Sigmoid colon (tissue), 7 donors: ENCODE results near the gene CASP2. TPM values are rescaled to one million over a fixed set of nuclear protein-coding genes. Genes with fewer than 3 reads are reported as not detected.
"Not testable (repeated sequence)": the region's sequence is repeated elsewhere in the genome, so short reads cannot be mapped to it uniquely, and the experiment has no call there.

Source experiments
- DNase-seq: peaks from one replicate; pipeline ENCODE4 v3.0.0-alpha.2; 2019
- H3K27ac ChIP-seq, 4 donors: fragments of 200-600 bp; sonication (generic); one replicate each; pipeline ENCODE4 v1.5.1; 2016 to 2019; ENCODE audit warnings: mild to moderate bottlenecking in 1 of 4
- H3K27me3 ChIP-seq, 3 donors: fragments of 200-600 bp; sonication (generic); one replicate each; pipeline ENCODE4 v1.5.1; 2019; ENCODE audit warnings: mild to moderate bottlenecking in 1 of 3
- H3K36me3 ChIP-seq, 4 donors: fragments of 200-600 bp; sonication (generic); one replicate each; pipeline ENCODE4 v1.5.1; 2016 to 2019
- H3K4me1 ChIP-seq, 4 donors: fragments of 200-600 bp; sonication (generic); one replicate each; pipeline ENCODE4 v1.5.1; 2017 to 2019
- H3K4me3 ChIP-seq, 4 donors: fragments of 200-600 bp; sonication (generic); one replicate each; pipeline ENCODE4 v1.5.1; 2017 to 2019; ENCODE audit warnings: mild to moderate bottlenecking in 2 of 4, moderate library complexity in 1 of 4
- H3K9me3 ChIP-seq, 4 donors: fragments of 200-600 bp in 3 of 4; sonication (generic) in 3 of 4; one replicate each; pipeline versions ENCODE4 v1.5.1 to v1.6.1; 2013 to 2019
- CTCF ChIP-seq, 4 experiments: fragments of 450-650 bp in 3 of 4; fragments of 200-600 bp in 1 of 4; IDR thresholded peaks; one replicate each; pipeline ENCODE4 v1.5.1; 2016 to 2019; ENCODE audit warnings: antibody characterized with exemption in 4 of 4, mild to moderate bottlenecking in 3 of 4, moderate library complexity in 2 of 4
- EP300 ChIP-seq, 4 donors: sonication (generic); formaldehyde crosslinking; IDR thresholded peaks; one replicate each; pipeline ENCODE4 v1.6.1; 2017; ENCODE audit warnings: antibody characterized with exemption in 4 of 4
- POLR2A ChIP-seq, 2 donors: fragments of 450-650 bp; IDR thresholded peaks; one replicate each; pipeline ENCODE4 v1.6.1; 2016; ENCODE audit warnings: antibody characterized with exemption in 2 of 2, mild to moderate bottlenecking in 2 of 2, moderate library complexity in 2 of 2
- POLR2AphosphoS5 ChIP-seq, 4 donors: sonication (generic); formaldehyde crosslinking; IDR thresholded peaks; one replicate each; pipeline ENCODE4 v1.6.1; 2017; ENCODE audit warnings: antibody characterized with exemption in 4 of 4
- WGBS, 2 donors: extraction: QIAGEN DNeasy Blood & Tissue Kit; methylation state at CpG; one replicate each; pipeline ENCODE4 v1.1.7; 2013; 5-methylcytosine and 5-hydroxymethylcytosine counted together
- intact Hi-C: fragments of 100-400 bp; cut with DNase I; formaldehyde crosslinking; loops from one replicate; pipeline ENCODE4 v1.15.1; 2023
- polyA plus RNA-seq, 3 donors: library from polyadenylated mRNA; stranded (reverse); fragments of 200-250 nt; gene quantifications; one replicate each; pipeline ENCODE4 v1.2.3, GENCODE V29; 2013
- total RNA-seq, 4 donors: library from RNA; depleted of rRNA; stranded (reverse); fragments of >200 nt; gene quantifications; one replicate each; pipeline ENCODE4 v1.1.0, GENCODE V29; 2016
- donor health status: healthy with polysubstance abuse.
- donor health status: Bipolar disorder and iron deficiency.
- donor health status: healthy.

The CASP2 gene
- total and polyA plus RNA-seq, 7 donors: 6.0 to 16.2 (median 7.2) TPM

DNA sequence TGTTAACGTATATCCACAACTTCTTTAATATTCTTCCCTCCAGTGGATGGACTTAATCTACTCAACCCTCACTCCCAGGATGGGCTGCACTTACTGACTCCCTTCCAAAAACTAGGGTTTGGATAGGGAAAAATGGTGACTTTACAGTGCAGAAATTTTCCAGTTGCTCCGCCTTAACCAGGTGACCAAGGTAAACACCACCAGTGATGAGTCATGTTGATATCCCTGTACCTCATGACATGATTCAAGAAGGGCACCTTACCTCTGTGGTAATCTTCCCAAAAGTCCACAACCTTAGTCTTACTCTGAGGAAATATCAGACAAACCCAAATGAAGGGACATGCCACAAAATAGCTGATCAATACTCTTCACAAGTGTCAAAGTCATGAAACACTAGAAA, 28.4 kb upstream of the CASP2 start:
- DNase-seq: no peak
- Histone ChIP-seq H3K27me3 (no peaks in the 10 kb centered on the region), H3K4me1 (peaks cover 0 to 23% (median 16%) of the 10 kb centered on the region in 4 donors), H3K4me3 (no peak overlapping the region), H3K36me3 (peaks cover 0 to 2% (median 0%) of the 10 kb centered on the region in 4 donors), H3K9me3 (no peaks in the 10 kb centered on the region), H3K27ac (no peak overlapping the region)
- intact Hi-C loops: loop anchor here (5.0 kb wide), 1 partner anchor 123 kb away; the partner anchor contains the start of gene ZYX
- WGBS, 2 donors: 71 to 81% methylated on average over 2 of the region's 2 CpGs
- TF ChIP-seq POLR2AphosphoS5 (IDR thresholded peaks at IDR 0.05) (no peak), EP300 (IDR thresholded peaks at IDR 0.05) (no peak), CTCF (IDR thresholded peaks at IDR 0.05) (no peak), POLR2A (IDR thresholded peaks at IDR 0.05) (no peak)

DNA sequence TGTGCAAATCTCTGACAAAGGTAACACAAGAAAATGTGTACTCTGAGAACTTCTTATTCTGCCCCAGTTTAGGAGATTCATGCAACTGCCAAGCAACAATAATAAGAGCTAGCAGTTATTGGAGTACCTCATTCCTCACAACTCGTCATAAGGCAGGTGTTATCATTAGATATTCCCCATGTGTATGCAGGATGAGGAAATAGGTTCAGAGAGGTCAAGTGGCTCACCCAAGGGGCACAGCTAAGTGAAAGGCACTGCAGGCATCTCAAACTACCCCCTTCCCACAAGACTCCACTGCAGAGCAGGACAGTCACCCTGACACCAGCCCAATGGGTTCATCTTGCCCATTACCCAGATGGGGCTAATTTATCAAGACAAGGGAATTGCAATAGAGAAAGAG, 26.2 kb upstream of the CASP2 start:
- intact Hi-C loops: loop anchor here (5.0 kb wide), 1 partner anchor 120 kb away; the partner anchor contains the start of gene ZYX
- WGBS, 2 donors: 92% methylated on average over 1 of the region's 1 CpG

DNA sequence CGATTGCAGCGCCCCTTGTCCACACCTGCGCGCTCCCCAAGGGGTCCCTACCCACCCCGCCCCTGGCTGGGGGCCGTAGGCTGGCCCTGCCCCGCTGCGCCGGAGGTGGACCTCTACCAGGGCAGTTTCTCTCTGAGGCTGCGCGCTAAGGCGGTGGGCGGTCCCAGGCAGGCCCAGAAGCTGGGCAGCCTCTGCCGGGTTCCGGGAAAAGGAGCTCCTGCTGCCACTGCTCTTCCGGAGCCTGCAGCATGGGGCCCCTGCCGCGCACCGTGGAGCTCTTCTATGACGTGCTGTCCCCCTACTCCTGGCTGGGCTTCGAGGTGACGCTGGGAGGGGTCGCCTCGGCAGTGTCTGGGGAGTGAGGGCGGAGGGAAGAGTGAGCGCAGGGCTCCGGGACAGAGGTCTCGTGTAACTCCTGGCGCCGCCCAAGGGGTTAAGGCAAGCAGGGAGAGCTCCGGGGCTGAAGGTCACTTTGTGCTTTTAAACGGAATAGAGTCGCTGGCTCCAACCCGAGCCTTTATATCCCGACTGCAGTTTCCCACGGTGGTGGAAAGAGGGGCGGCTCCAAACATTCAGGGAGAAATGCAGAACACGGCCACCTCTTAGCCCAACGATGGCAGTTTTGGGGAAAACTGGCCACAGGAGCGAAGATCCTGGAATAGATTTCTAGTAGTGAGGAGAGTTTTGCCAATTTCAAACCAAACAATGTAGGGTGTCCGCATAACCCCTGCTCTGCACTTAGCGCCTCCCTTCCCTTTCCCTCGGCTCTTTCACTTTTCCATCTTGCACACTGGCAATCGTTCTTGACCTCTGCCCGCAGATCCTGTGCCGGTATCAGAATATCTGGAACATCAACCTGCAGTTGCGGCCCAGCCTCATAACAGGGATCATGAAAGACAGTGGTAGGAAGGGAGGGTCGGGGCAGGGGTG, 24.6 kb upstream of the CASP2 start, which contains the start of gene GSTK1:
TSS of gene GSTK1 (plus strand) at position 176 of the 930 bp plus-strand sequence. CDS start at position 249, 73 bp downstream.
- intact Hi-C loops: loop anchor here (2.0 to 5.0 kb wide), 2 partner anchors 25 to 119 kb away; partner anchors contain the start of genes CASP2 and ZYX
- H3K27me3 ChIP-seq: no peaks in the 10 kb centered on the region
- TF ChIP-seq CTCF (IDR thresholded peaks at IDR 0.05): no peak
- peak; percentile 48 to 87 for TF ChIP-seq POLR2A (IDR thresholded peaks at IDR 0.05)
- TF ChIP-seq EP300 (IDR thresholded peaks at IDR 0.05): no peak
- peak; percentile 59 to 90 (median 80) for TF ChIP-seq POLR2AphosphoS5 (IDR thresholded peaks at IDR 0.05)
- WGBS, 2 donors: 1% methylated on average over 48 of the region's 48 CpGs
- peaks cover 8 to 25% (median 16%) of the 10 kb centered on the region in 4 donors for H3K36me3 ChIP-seq
- peak within 1 kb of the TSS; percentile 79 to 83 (median 80) for H3K4me3 ChIP-seq
- DNase-seq: peak; percentile 90
- peak within 1 kb of the TSS; percentile 82 to 89 (median 87) for H3K27ac ChIP-seq
- peaks cover 0 to 28% (median 20%) of the 10 kb centered on the region in 4 donors for H3K4me1 ChIP-seq
- H3K9me3 ChIP-seq: no peaks in the 10 kb centered on the region

More for the DNA sequence above, 26.2 kb upstream of the CASP2 start:
- TF ChIP-seq CTCF (IDR thresholded peaks at IDR 0.05) (no peak), EP300 (IDR thresholded peaks at IDR 0.05) (no peak), POLR2AphosphoS5 (IDR thresholded peaks at IDR 0.05) (no peak), POLR2A (IDR thresholded peaks at IDR 0.05) (no peak)
- Histone ChIP-seq H3K4me3 (no peak overlapping the region), H3K27me3 (no peaks in the 10 kb centered on the region), H3K4me1 (peaks cover 0 to 30% (median 21%) of the 10 kb centered on the region in 4 donors), H3K27ac (no peak overlapping the region), H3K9me3 (no peaks in the 10 kb centered on the region), H3K36me3 (peaks cover 0 to 8% (median 2%) of the 10 kb centered on the region in 4 donors)
- DNase-seq: no peak

- Histone ChIP-seq H3K4me3 (peak overlapping the region; percentile 79 to 83 (median 80)), H3K36me3 (peaks cover 14 to 31% (median 20%) of the 10 kb centered on the region in 4 donors), H3K27ac (peak overlapping the region; percentile 82 to 89 (median 87)), H3K4me1 (peaks cover 0 to 22% (median 17%) of the 10 kb centered on the region in 4 donors)
- 12 to 53% methylated on average over 15 of the region's 15 CpGs for WGBS, 2 donors
- not testable (repeated sequence) for H3K27me3 ChIP-seq, H3K9me3 ChIP-seq, DNase-seq
- intact Hi-C loops: loop anchor here (2.0 to 5.0 kb wide), 2 partner anchors 25 to 118 kb away; partner anchors contain the start of genes CASP2 and ZYX
These were observed 24.0 kb upstream of the CASP2 start for GRCh38 chr7:143264196-143264568.
